Stimulated activated effector memory CD8-positive, alpha-beta T cell treated with anti-CD3 and anti-CD28 coated beads, Interleukin-12 subunit alpha, Interleukin-12 subunit beta, amount 100 ng/mL, for 72 hours (primary cell): ENCODE measurements around the gene GFOD2.
A peak's percentile ranks its signal among the peaks of the same experiment; 100 is the strongest.

Experiments used
- ATAC-seq: fragments of 150-1000 bp; cut with Tn5 transposase; 2 replicates; pipeline ENCODE4 v1.10.0; 2021
- DNase-seq, 2 donors: peaks; one replicate each; pipeline ENCODE4 v3.0.0; 2021 to 2022; ENCODE audit warnings: low spot score in 2 of 2
- H3K27ac Mint-ChIP-seq: one replicate; pipeline ENCODE4 v1.8.0; 2022; ENCODE audit warnings: mild to moderate bottlenecking, mixed read lengths
- H3K36me3 Mint-ChIP-seq: one replicate; pipeline ENCODE4 v1.8.0; 2022; ENCODE audit warnings: mild to moderate bottlenecking, mixed read lengths
- H3K4me1 Mint-ChIP-seq: one replicate; pipeline ENCODE4 v1.8.0; 2022; ENCODE audit warnings: mixed read lengths
- H3K4me3 Mint-ChIP-seq: one replicate; pipeline ENCODE4 v1.8.0; 2022; ENCODE audit warnings: mild to moderate bottlenecking, mixed read lengths
- H3K9me3 Mint-ChIP-seq: one replicate; pipeline ENCODE4 v1.8.0; 2022; ENCODE audit warnings: mixed read lengths

GFOD2 gene

DNA sequence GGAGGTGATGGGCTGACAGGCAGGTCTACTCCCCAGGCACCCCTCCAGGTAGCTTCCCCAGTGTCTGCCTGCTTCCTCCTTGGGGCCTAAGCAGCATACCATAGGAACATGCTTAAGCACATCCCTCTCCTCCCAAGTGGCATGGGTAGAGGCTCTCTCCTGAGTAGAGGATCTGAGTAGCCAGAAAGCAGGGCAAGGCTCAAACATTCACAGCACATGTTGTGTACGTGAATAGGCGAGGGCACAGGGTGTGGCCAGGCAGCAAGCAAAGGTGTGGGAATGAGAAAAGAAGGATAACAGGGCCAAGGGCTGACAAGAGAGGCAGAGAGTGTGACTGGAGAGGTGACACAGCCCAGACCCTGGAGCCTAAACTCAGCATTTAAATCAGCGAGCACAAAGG lies 29.7 kb upstream of the GFOD2 start:
- Mint-ChIP-seq H3K4me3 (no peak overlapping the region), H3K27ac (peak overlapping the region; percentile 63), H3K9me3 (no peaks in the 10 kb centered on the region), H3K36me3 (peaks cover 14% of the 10 kb centered on the region), H3K4me1 (peaks cover 15% of the 10 kb centered on the region)
- DNase-seq (no peak), ATAC-seq (no peak)

- H3K4me3 Mint-ChIP-seq, result no peak overlapping the region
- no peak overlapping the region for H3K27ac Mint-ChIP-seq
- no peaks in the 10 kb centered on the region for H3K9me3 Mint-ChIP-seq
- DNase-seq, result no peak
- ATAC-seq, result no peak
- H3K4me1 Mint-ChIP-seq, result peaks cover 15% of the 10 kb centered on the region
- peaks cover 20% of the 10 kb centered on the region for H3K36me3 Mint-ChIP-seq
These were observed 27.7 kb upstream of the GFOD2 start for GRCh38 chr16:67746846-67747245.

DNA sequence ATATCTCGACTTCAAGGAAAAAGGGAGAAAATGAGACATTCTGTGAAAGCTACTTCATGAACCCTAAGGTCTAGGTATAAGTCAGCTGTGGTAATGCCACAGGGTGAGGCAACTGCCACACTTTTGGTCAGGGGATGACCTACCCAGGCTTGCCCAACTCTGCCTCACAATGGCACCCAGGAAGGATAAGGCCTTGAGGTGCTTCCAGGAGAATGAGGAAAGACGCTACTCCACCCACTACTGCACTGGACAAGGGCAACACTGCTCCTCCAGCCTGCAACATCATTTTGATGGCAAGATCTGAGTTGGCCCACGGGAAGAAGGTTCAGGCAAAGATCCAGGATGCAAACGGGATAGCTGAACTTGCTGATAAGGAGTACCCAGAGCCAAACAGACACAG lies 22.0 kb upstream of the GFOD2 start:
- no peak for DNase-seq
- H3K9me3 Mint-ChIP-seq, result no peaks in the 10 kb centered on the region
- H3K4me1 Mint-ChIP-seq, result peaks cover 9% of the 10 kb centered on the region
- H3K36me3 Mint-ChIP-seq, result peaks cover 48% of the 10 kb centered on the region
- ATAC-seq, result peak; percentile 28
- peak overlapping the region; percentile 40 for H3K27ac Mint-ChIP-seq
- no peak overlapping the region for H3K4me3 Mint-ChIP-seq

- no peak for ATAC-seq
- H3K4me3 Mint-ChIP-seq, result no peak overlapping the region
- DNase-seq, result no peak
- peaks cover 48% of the 10 kb centered on the region for H3K36me3 Mint-ChIP-seq
- no peak overlapping the region for H3K27ac Mint-ChIP-seq
- peaks cover 9% of the 10 kb centered on the region for H3K4me1 Mint-ChIP-seq
- H3K9me3 Mint-ChIP-seq, result no peaks in the 10 kb centered on the region
These were observed 21.3 kb upstream of the GFOD2 start for GRCh38 chr16:67740391-67740790.

DNA sequence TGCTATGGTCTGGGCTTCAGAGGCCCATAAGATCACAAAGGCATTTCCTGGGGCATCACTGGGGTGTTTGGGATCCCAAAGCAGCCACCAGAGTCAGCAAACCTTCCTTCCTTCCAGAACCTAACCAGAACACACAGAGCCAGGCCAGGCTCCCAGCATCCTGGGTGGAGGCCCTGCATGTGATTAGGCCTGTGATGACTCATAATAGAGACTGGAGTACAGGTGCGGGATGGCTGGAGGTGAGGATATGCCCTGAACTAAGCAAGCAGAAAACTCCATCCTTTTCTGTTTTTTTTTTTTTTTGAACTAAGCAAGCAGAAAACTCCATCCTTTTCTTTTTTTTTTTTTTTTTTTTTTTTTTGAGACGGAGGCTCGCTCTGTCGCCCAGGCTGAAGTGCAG lies 17.7 kb upstream of the GFOD2 start:
- H3K9me3 Mint-ChIP-seq, result no peaks in the 10 kb centered on the region

GRCh38 chr16:67734731-67735201 lies 15.7 kb upstream of the GFOD2 start:
- DNase-seq (no peak), ATAC-seq (peak; percentile 11)
- Mint-ChIP-seq H3K27ac (peak overlapping the region; percentile 56), H3K36me3 (peaks cover 26% of the 10 kb centered on the region), H3K9me3 (no peaks in the 10 kb centered on the region), H3K4me3 (no peak overlapping the region), H3K4me1 (no peaks in the 10 kb centered on the region)

More for the DNA sequence above, 17.7 kb upstream of the GFOD2 start:
- ATAC-seq (no peak), DNase-seq (no peak)
- Mint-ChIP-seq H3K36me3 (peaks cover 33% of the 10 kb centered on the region), H3K4me1 (peaks cover 9% of the 10 kb centered on the region), H3K4me3 (no peak overlapping the region), H3K27ac (peak overlapping the region; percentile 50)

DNA sequence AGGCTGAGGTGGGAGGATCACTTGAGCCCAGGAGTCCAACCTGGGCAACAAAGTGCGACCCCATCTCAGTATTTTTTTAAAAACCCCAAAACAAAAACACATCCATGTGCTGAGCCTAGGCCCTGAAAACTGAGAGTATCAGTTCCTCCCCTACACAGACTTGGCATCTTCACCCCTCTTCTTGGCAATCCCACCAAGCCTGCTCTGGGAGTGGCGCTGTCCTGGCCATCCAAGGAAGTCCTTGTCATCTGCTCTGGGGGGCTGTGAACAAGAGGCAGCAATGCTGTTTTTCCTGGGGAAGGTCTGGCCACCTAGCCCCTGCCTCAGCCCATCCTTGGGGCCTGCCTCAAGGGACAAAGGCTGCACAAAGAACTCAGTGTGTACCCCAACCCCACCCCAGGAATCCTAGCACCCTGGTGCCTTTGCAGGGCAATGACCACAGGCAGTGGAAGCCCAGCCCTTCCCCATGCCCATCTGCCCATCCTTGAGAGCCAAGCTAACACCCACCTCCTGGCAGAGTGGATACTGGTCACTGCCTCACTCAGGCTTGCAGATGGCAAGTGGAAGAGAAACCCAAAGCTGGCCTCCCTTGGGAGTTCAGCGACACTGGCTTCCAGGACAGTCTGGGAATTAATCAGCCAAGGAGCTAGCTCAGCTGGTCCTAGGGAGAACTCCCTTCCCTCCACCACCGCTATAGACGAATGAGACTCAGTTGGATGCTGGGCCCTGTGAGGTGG lies 14.8 kb upstream of the GFOD2 start:
- Mint-ChIP-seq H3K9me3 (no peaks in the 10 kb centered on the region), H3K4me3 (no peak overlapping the region), H3K4me1 (no peaks in the 10 kb centered on the region), H3K27ac (peak overlapping the region; percentile 56), H3K36me3 (peaks cover 25% of the 10 kb centered on the region)
- ATAC-seq (no peak), DNase-seq (no peak)

DNA sequence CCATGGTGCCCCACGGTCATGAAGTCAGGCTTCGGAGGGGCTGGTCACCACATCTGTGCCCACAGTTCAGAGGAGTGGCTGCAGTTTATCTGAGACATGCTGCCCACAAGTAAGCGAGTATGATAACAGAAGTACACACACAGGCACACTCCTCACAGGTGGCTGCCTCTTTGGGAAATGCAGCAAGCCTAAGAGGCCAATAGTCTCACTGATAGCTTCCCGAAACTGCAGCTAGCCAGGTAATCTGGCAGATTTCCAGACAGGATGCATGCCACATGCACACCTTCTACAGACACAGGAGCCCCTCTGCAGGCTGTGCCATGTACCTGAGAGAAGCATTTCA lies 12.6 kb upstream of the GFOD2 start:
- DNase-seq (no peak), ATAC-seq (no peak)
- no peaks in the 10 kb centered on the region for H3K4me1 Mint-ChIP-seq
- peaks cover 34% of the 10 kb centered on the region for H3K36me3 Mint-ChIP-seq
- no peaks in the 10 kb centered on the region for H3K9me3 Mint-ChIP-seq
- H3K4me3 Mint-ChIP-seq, result no peak overlapping the region
- H3K27ac Mint-ChIP-seq, result no peak overlapping the region

DNA sequence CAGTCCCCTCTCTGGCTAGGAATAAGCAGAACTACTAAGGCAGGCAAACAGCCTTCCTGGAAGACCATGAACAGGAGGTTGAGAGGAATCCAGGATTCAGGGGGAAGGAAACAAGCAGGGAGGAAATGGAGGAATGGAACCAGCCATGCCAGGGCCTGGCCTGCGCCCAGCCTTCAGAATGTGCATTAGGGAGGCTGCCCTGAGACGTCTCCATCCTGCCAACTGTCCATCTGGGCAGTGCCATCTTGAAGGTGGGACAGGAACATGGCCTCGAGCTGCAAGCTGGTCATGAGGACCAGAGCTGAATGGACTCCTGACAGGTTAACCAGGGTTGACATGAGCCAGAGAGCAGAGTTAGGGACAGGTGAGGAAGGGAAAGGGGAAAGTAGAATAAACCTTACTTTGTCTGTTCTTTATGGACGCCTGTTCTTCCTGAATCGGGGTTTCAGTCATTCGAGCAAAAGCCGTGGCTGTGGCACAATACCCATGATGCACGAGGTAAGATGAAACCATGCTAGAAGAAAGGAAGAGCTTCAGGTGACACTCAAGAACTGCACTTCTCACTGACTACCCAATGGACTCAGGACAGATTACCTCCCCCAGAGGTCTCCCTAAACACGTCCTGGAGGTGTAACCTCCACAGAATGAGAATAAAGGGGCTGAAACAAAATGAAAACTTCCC lies 12.1 kb upstream of the GFOD2 start:
- ATAC-seq (no peak), DNase-seq (no peak)
- peaks cover 37% of the 10 kb centered on the region for H3K36me3 Mint-ChIP-seq
- H3K9me3 Mint-ChIP-seq, result no peaks in the 10 kb centered on the region
- no peaks in the 10 kb centered on the region for H3K4me1 Mint-ChIP-seq
- H3K27ac Mint-ChIP-seq, result peak overlapping the region; percentile 53
- H3K4me3 Mint-ChIP-seq, result no peak overlapping the region

- ATAC-seq (no peak), DNase-seq (no peak)
- no peaks in the 10 kb centered on the region for H3K9me3 Mint-ChIP-seq
- H3K27ac Mint-ChIP-seq, result peak overlapping the region; percentile 53
- H3K36me3 Mint-ChIP-seq, result peaks cover 40% of the 10 kb centered on the region
- H3K4me3 Mint-ChIP-seq, result no peak overlapping the region
- no peaks in the 10 kb centered on the region for H3K4me1 Mint-ChIP-seq
These were observed 11.2 kb upstream of the GFOD2 start for GRCh38 chr16:67730326-67730725.

GRCh38 chr16:67729636-67730248 lies 10.6 kb upstream of the GFOD2 start:
- Mint-ChIP-seq H3K27ac (peak overlapping the region; percentile 53), H3K4me1 (no peaks in the 10 kb centered on the region), H3K9me3 (no peaks in the 10 kb centered on the region), H3K4me3 (no peak overlapping the region), H3K36me3 (peaks cover 40% of the 10 kb centered on the region)
- ATAC-seq (no peak), DNase-seq (no peak)

GRCh38 chr16:67727521-67728485 lies 8.7 kb upstream of the GFOD2 start:
- Mint-ChIP-seq H3K27ac (peak overlapping the region; percentile 80), H3K9me3 (no peaks in the 10 kb centered on the region), H3K36me3 (peaks cover 40% of the 10 kb centered on the region)

GRCh38 chr16:67726106-67727034 lies 7.3 kb upstream of the GFOD2 start:
- Mint-ChIP-seq H3K9me3 (no peaks in the 10 kb centered on the region), H3K36me3 (peaks cover 34% of the 10 kb centered on the region), H3K27ac (peak overlapping the region; percentile 82), H3K4me3 (no peak overlapping the region), H3K4me1 (no peaks in the 10 kb centered on the region)
- no peak for ATAC-seq
- no peak for DNase-seq

More at GRCh38 chr16:67727521-67728485, 8.7 kb upstream of the GFOD2 start:
- DNase-seq, result no peak
- no peak for ATAC-seq
- no peak overlapping the region for H3K4me3 Mint-ChIP-seq
- H3K4me1 Mint-ChIP-seq, result no peaks in the 10 kb centered on the region

GRCh38 chr16:67723911-67724305 lies 4.8 kb upstream of the GFOD2 start:
- peaks cover 19% of the 10 kb centered on the region for H3K4me1 Mint-ChIP-seq
- H3K9me3 Mint-ChIP-seq, result no peaks in the 10 kb centered on the region
- DNase-seq (no peak), ATAC-seq (no peak)
- no peak overlapping the region for H3K4me3 Mint-ChIP-seq
- H3K36me3 Mint-ChIP-seq, result peaks cover 27% of the 10 kb centered on the region
- peak overlapping the region; percentile 64 for H3K27ac Mint-ChIP-seq
